GM12874 (cell line): Measurements from ENCODE around the gene PIGB.

Experiments used
- TF ChIP-seq, protein P1 (sequence below): IDR thresholded peaks from 2 replicates; pipeline ENCODE4 v1.5.1; 2011; ENCODE audit warnings: low read depth, mild to moderate bottlenecking, control low read depth, low read length, moderate library complexity; ENCODE audit not compliant: insufficient read depth

Gene PIGB

GRCh38 chr15:55362641-55363040 is 43.6 kb downstream of the PIGB start:
- TF ChIP-seq, protein P1, sequence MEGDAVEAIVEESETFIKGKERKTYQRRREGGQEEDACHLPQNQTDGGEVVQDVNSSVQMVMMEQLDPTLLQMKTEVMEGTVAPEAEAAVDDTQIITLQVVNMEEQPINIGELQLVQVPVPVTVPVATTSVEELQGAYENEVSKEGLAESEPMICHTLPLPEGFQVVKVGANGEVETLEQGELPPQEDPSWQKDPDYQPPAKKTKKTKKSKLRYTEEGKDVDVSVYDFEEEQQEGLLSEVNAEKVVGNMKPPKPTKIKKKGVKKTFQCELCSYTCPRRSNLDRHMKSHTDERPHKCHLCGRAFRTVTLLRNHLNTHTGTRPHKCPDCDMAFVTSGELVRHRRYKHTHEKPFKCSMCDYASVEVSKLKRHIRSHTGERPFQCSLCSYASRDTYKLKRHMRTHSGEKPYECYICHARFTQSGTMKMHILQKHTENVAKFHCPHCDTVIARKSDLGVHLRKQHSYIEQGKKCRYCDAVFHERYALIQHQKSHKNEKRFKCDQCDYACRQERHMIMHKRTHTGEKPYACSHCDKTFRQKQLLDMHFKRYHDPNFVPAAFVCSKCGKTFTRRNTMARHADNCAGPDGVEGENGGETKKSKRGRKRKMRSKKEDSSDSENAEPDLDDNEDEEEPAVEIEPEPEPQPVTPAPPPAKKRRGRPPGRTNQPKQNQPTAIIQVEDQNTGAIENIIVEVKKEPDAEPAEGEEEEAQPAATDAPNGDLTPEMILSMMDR = no peak

DNA sequence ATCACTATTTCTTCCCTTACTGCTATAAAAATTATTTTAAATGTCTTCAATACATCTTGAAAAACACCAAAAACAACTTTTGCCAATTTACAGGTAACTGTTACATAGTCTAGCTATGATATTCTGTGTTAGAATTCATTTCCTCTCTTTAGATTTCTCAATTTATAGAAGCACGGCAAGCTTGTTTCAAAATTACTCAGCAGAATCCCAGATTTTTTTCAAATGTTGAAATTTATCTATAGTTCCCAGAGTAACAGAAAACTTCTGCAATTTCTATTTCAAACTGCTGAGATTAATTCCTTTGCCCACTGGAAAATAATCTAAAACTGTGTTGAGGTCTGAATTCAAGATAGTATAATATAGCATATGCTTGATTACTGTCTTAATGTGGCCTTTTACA is 48.0 kb downstream of the PIGB start:
- TF ChIP-seq, protein P1 = no peak

DNA sequence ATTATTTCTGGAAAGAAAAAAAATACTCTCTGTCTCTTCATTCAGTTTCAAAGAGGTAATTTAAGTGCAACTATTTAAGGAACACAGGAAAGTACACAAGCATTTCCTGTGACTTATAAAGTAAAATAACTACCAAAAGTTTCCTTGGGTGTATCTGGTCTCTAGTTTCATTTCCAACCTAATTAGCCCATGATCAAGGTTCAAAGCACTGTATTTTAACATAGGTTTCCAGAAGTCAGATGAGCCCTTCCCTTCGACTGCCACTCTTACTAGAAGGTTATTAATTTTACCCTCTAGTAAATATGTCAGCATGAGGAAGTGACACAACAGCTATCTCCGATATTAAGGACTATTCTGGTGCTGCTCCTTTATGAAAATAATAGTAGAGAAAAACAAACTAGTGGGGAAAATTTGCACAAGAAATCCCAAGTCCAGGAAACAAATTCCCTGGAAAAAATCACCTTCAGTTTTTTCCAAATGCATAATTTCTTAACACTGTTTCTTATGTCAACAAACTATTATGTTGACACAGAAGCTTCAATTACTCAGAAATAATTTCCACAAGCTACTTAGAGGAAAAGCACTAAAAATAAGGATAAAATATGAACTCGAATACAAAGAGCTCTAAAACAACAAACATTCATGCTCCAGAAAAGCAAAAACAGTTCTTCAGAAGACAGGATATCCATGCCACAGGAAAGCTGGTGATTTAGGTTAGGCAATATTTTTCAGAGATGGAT is 53.8 kb downstream of the PIGB start:
- TF ChIP-seq, protein P1 = no peak

GRCh38 chr15:55379095-55379494 is 60.1 kb downstream of the PIGB start:
- TF ChIP-seq, protein P1 = no peak

- TF ChIP-seq, protein P1 = no peak
Measured at GRCh38 chr15:55381595-55381994, 62.6 kb downstream of the PIGB start.

DNA sequence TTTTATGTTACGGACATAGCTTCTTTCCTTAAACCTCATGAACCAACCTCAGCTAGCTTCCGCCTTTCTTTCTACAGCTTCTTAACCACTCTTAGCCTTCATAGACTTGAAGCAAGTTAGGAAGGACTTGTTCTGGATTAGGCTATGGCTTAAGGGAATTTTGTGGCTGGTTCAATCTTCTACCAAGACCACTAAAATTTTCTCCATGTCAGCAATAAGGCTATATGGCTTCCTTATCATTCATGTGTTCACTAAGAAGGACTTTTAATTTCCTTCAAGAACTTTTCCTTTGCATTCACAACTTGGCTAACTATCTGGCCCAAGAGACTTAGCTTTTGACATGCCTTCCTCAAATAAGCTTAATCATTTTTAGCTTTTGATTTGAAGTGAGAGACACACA is 64.7 kb downstream of the PIGB start:
- TF ChIP-seq, protein P1 = no peak

DNA sequence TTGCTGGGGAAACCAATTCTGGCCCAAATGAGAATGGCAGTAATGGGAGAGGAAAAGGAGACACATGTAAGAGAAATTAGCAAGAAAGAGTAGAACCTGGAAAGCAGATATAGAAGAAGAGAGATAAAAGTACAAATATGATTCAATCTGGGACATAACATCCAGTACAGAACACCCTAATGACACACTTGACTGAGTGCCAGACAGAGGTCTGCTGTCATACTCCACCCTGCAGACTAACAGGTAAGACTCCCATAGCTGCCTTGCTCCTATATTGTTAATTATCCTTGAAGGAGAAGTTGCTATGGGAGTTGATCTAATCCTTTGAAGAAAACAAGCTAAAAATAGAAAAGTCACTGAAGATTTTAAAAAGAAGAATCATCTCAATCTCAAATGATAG is 68.0 kb downstream of the PIGB start:
- TF ChIP-seq, protein P1 = no peak
